DMS 273 (cell line): ENCODE results near the gene RBFOX2.
"Not testable (repeated sequence)": the region's sequence is repeated elsewhere in the genome, so short reads cannot be mapped to it uniquely, and the experiment has no call there.

Experiments
- DNase-seq: peaks from one replicate; lab custom pipeline; 2025; ENCODE audit not compliant: unreplicated experiment; lab: John Stamatoyannopoulos, UW

The RBFOX2 gene

DNA sequence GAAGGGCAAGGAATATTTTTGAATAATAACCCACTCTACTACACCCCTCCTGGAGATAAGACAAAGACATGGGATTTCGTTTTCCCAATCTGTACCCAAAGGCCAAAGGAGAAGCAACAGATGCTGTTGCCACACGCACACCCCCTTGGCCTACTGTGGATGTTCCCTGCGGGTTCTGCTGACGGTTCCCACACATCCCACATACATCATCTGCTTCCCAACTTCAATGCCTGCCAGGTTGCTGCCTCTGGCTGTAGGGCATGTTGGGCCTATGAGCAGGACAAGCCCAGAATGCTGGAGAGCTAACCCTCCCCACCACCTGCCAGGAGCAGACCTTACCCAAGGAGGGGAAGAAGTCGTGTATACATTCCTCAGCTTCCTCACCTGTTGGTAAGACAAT is 13.6 kb upstream of the RBFOX2 start:
- no peak for DNase-seq

DNA sequence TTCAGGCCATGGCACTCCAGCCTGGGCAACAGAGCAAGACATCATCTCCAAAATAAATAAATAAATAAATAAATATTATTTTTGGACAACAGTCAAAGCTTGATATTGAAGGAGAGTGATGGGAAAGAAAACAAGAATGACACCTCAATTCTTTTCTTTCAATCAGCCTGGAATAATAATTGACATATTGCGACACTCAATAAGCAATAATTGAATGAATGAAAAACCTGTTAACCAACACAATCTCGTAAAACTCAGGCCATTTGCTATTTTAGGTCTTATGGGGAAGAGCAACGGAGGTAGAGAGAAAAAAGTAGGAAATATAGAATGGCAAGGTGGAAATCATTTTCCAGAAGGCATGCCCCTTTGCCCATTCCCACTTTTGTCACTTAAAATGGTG is 10.5 kb upstream of the RBFOX2 start:
- DNase-seq = no peak

DNA sequence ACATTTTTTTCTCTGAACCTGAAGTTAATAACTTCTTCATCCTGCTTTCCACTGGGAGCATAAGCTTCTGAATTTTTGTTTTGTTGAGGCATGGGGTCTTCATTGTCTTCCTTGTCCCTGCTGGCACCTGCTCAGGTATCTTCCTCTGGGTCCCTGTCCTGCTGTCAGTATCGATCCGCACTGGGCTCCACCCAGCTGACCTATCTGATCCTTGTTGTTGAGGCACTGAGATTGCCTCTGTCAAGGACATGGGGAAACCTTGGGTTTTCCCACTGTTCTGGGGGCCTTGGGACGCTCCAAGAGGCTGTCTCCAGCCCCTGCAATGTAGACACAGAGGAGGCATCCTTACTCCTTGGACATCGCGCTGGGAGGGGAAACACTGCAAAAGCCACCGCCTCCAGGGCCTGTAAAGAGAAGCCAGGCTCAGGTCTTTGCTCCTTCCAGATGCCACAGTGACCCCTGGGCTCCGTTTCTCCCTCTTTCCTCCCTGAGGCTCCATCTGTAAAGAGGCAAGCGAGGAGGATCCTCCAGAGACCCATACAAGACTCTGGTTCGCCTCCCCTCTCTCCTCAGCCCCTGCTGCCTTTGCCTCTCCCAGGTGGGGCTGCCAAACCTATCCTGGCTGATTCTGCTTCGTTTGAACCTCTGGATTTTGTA is 8.6 kb upstream of the RBFOX2 start:
- no peak for DNase-seq

DNA sequence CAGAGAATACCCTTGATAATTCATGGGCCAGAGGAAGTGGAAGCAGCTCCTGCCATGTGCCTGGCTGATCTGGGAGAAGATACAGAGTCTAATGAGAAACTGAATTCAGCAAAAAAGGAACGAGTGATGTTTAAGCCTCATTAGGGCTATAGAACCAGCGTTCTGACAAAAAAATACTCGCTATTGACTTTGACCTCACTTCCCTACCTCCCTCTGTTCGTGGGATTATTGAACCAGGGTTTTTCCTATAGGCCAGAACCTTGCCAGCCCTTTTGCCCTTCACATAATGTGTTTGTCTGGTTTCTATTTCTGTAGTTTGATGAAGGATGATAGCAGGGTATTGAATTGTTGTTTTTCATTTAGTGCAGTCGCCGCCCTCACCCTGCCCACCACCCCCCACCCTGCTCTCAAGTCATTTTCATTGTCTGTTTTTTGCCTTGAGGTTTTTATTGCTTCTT is 7.6 kb upstream of the RBFOX2 start:
- DNase-seq = peak; percentile 27

DNA sequence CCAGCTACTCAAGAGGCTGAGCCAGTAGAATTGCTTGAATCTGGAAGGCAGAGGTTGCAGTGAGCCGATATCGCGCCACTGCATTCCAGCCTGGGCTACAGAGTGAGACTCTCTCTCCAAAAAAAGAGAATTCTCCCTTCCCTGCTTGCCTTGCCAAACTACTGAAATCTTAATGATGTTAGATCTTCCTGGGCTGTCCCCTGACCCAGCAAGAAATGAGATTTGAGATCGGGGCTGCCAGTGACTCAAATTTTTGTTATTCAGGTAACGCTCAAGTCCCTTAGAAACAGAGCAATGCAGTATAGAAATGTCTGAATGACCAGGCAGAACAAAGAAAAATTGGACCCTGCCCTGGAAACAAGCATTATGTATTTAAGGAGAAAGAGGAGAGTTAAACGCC is 4.0 kb upstream of the RBFOX2 start:
- no peak for DNase-seq

DNA sequence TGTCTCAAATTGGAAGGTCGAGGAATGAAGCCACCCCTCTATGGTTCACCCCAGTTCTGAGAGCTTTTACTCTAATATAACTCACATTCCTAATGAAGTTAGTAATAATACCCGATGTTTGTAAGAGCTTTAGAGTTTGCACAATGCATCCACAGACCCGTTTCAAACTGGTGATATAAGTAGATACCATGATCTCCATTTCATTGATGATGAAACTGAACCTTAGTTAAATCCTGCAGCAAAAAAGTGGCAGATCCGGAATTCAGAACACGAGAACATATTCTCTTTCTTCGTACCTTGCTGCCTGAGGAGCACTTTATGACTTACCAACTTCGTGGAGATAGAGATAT is 757 bp upstream of the RBFOX2 start:
- no peak for DNase-seq

DNA sequence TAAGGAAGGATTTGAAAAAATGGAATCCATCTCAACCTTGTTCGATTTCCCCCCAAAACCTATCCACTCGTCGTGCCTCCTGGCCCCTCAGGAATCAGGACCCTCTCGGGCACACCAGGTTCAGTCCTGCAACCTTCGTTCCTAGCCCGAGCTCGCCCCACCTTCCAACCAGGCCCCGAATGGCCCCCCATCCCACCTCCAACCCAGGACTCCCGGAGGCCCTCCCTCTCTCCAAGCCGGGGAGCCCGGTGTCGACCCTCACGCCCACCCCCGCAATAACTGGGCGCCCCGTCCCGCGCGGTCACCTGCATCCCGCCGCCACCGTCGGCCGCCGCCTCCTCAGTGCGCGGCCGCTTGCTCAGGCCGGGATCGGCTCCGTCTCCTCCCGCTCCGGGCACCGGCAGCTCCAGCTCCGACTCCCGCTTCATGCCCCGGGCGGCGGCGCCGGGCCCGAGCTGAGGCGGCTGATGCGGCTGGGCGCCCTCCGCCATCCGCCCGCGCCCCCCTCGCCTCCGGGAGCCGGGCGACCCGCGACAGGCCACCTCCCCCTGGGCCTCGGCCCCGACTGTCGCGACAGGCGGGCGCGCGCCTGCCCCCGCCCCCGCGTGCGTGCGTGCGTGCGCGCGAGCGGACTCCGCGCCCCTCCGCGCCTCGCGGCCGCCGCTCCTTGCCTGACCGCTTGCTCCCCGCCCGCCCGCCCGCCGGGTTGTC is 534 bp downstream of the RBFOX2 start:
- peak; percentile 86 for DNase-seq

DNA sequence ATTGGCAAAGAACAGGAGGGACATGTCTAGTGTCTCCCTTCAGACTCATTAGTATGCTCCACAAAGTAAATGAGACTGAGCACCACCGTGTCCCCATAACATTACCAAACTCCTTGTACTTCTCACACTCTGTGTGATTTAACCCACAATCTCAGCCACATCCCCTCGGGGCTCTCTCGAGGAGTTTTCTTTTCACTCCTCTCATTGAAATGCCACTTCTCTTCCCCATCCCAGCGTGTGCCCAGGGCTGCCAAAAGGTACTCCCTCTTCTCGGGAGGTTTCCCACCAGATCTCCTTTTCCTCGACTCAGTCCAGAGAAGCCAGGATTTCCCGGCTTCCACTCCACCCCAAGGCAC is 1.1 kb downstream of the RBFOX2 start:
- DNase-seq = peak; percentile 37

DNA sequence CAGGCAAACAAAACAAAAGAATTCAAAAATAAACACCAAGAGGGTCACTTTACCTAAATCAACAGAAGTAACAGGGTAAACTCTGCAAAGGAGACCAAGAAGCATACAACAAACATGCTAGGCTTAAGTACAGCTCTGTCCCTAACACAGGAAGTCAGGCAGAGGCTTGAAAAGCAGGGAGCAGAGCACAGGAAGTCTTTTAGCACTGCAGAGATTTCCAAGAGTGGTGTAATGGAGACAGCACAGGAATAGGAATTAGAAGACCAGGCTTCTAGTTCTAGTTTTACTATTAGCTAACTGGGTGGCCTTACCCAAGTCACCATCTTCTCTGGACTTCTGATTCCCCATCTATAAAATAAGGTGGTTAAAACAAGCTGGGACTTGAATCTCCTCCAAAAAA is 1.9 kb downstream of the RBFOX2 start:
- DNase-seq = peak; percentile 20

DNA sequence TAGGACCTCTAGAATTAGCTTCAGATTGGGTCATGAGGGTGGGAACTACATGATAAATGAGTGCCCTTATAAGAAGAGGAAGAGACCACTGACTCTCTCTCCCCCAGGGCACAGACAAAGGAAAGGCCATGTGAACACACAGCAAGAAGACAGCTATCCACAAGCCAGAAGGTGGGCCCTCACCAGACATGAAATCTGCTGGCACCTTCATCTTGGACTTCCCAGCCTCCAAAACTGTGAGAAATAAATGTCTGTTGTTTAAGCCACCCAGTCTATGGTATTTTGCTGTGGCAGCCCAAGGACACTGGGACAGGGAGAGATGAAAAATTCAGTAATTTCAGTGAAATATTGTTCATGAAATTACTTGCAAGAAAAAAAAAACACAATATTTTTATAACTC is 5.9 kb downstream of the RBFOX2 start:
- no peak for DNase-seq

DNA sequence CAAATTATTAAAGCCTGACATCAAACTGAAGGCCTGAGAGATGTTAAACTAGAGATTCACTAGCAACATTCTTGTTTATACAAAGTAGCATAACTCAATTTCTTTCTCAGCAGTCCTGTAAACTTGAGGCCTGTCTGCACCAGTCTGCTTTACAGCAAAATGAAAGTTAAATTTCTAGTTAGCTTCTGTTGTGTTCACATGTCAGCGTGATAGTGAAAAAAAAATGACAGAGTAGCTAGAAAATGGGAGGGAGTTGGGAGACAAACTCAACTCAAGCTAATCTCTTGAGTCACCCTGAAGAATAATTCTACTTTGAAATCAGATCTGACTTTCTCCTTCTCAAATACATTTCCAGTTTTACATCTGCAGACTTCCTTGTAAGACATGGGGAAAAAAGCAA is 6.5 kb downstream of the RBFOX2 start:
- DNase-seq = no peak

DNA sequence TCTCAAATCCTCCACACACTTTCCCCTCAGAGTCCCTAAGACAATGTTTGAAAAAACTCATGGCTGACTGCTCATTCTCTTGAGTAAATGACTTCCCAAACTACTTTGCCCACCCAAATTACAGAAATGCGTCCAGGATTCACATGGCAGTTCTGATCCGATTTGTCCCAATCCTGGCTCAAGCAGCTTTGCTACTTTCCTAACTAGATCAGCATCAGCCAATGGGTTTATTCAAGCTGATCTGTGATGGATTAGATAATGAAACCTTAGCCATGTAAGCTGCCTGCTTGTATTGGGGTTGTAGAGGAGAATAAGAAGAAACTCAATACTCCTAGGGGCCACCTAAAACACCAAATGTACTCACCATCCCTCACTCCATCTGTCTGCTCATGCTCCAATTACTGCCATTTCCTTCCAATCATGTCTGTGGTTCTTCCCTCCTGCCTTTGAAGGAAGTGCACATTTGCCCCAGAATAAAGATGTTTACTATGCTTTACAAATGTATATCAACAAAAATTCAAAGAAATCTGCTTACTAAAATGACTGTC is 6.9 kb downstream of the RBFOX2 start:
- peak; percentile 43 for DNase-seq

DNA sequence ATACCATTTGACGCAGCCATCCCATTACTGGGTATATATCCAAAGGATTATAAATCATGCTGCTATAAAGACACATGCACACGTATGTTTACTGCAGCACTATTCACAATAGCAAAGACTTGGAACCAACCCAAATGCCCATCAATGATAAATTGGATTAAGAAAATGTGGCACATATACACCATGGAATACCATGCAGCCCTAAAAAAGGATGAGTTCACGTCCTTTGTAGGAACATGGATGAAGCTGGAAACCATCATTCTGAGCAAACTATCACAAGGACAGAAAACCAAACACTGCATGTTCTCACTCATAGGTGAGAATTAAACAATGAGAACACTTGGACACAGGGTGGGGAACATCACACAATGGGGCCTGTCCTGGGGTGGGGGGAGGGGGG is 7.8 kb downstream of the RBFOX2 start:
- DNase-seq = not testable (repeated sequence)

DNA sequence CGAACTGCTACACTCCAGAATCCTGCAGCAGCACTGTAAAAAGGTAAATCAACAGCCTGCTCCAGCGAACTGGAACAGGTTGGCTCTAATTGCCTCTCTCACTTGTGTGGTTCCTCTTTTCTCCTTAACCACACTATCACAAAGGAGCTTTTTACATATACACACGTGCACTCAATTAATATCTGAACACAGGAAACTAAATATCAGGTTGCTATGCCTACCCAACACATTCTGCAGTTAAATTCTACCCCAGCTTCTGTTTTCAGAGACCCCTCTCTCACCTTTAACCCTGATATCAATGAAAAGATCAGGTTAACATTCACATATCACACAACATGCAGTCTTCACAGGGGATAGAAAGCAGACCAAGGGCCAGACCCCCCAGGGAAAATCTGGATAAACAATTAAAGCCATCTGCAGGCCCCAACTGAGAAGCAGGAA is 11.0 kb downstream of the RBFOX2 start:
- peak; percentile 45 for DNase-seq

DNA sequence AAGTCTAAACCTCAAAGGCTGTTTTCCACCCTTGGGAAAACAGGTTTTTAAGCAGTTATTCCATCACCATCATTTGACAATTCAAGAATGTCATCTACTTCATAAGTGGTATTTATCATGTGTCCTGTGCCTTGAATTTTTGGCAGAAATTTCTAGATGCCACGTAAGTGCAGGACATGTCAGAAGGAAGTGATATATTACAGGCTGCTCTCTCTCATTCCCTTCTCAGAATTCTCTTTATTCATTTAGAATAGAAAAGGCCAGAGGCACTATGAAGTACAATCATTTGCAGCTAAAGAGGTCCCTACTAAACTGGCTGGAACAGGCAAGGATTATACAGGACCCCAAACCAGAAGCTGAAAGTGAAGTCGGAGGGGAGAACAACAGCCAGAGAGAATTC is 11.9 kb downstream of the RBFOX2 start:
- DNase-seq = no peak

DNA sequence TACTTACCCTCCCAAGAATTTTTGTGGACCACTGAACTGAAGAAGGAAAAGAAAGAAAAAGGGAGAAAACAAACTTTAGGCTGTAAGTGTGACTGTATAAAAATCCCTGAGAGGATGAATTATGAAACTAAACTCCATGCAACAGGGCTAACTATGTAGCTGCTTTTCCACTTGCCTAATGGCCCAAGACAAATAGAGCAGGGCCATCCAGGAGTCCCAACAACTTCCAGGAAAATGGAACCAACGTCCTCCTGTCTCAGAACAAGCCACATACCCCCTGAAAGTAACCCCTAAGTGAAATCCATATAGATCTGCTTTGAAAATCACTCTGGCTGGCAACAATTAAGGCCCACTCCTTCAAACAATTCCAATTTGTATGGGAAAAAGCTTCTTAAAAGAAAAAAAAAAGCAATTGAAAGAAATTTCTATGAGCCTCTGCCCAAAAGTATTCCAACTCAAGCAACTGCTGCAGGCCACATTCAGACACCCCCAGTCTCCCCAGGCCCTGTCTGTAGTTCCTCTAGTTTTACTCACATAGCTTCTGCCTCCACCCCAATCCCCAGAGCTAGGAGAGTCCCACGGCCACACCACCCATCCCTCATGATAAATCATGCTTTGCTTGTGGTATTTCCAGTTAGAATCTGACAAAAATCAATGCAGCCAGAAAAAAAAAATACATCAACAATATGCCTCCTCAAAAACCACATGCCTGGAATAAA is 12.7 kb downstream of the RBFOX2 start:
- DNase-seq = no peak

DNA sequence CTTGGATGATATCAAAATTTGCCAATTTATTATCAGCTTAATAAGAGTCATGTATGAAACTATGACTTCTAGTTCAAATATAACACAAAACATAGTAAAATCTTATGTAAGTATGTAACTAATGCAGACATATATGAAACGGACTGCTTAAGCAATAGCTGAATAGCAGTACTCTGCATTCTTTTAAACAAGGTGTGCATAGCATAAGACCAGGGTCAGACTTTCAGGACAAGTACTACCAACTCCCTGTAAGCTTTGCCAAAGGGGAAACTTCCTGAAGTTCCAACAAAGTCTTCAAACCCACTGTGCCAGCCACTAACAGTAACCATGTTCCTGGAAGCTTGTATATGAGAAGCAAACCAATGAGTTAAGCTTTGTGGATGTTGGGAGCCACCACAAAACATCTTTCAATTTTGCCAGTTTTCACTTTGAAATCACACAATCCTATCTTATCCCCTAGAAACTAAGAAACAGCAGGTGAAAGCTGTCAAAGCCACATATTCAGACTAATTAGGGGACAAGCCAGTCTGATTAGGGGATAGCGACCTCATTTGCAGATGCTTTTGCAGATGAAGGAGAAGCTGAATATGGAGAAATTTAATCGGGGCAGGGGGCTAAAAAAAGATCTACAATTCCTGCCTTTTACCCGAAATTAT is 13.3 kb downstream of the RBFOX2 start:
- no peak for DNase-seq

DNA sequence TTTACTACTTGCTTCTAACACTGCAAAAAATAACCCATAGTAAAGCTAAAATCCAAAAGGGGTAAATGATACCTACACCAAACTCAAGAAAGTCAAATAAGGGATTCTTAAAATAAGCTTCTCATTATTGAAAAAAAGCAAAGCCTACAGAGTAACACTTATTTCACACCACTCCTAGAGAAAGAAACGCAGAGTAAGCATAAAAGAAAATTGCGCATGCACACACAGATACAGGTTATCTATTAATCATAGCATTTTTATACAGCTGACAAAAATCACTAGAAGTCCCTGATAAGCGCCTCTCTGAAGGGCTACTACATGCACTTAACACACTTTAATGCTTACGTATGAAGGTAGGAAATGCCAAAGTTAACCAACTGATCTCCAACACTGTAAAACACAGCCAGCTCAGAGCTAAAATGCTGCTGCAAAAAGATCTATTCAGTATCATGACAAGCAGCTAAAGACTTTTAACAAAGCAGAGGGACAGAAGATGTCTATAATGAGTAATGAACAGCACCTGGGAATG is 14.0 kb downstream of the RBFOX2 start:
- no peak for DNase-seq

DNA sequence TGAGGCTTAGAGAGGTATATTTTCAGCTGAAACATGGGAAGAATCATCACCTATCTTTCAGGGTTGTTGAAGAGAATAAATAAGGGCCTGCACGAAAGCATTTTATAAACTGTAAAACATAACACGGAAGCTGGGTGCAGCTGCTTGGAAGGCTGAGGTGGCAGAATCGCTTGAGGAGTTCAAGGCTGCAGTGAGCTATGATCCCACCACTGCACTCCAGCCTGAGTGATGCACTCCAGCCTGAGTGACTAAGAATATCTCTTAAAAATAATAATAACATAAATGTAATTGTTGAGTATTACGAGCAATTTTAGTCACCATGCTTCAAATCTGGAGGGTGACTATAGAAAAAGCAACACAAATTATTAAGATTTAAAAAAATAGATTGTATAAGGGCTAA is 16.3 kb downstream of the RBFOX2 start:
- DNase-seq = no peak

DNA sequence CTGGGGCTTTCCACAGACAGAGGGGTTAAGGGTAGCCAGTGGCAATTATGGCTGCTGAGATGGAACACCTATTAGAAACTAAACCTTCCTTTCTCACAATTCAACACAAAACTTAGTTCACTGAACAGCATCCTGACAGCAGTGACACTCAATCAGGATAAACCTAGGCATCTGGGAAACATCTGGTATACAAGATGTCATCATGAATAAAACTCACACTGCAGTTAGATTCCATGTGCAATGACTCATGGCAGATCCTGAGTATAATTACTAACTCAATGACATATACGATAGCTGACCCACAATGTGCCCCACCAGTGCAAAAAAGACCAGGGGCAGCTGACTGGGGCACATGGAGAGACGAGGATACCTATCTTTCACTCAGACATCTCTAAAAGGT is 17.7 kb downstream of the RBFOX2 start:
- peak; percentile 72 for DNase-seq

DNA sequence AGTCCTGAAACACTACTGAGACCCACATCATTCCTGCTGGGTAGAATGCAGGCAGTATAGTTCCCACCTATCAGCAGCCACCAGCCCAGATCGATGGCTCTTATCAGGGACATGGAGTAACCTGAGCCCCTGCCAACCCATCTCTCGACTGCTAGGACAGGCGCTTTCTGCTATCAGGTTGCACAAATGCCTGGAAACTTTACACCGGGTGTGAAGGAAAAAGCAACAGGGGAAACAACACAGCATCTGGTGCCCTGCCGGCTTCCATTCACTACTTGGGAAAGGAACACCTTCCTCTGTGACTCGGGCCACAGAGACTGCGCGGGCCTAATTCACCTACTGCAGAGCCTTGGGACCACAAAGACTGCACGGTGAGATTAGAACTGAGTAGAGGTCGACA is 18.5 kb downstream of the RBFOX2 start:
- peak; percentile 87 for DNase-seq
